Neural progenitor cell (in vitro differentiated cells): ENCODE measurements around the gene PARN.

Experiments
- EZH2 ChIP-seq: fragments of 200-600 bp; sonication (generic); IDR thresholded peaks from 2 replicates; pipeline ENCODE4 v1.6.1; 2017; ENCODE audit warnings: antibody characterized with exemption, mild to moderate bottlenecking, moderate library complexity
- EZH2phosphoT487 ChIP-seq: fragments of 200-600 bp; sonication (generic); IDR thresholded peaks from 2 replicates; pipeline ENCODE4 v1.6.1; 2017; ENCODE audit warnings: antibody characterized with exemption
- TF ChIP-seq, protein P1 (sequence below): fragments of 200-600 bp; sonication (generic); IDR thresholded peaks from 2 replicates; pipeline ENCODE4 v1.5.1; 2017; ENCODE audit warnings: antibody characterized with exemption, mild to moderate bottlenecking

- TF ChIP-seq EZH2 (no peak), EZH2phosphoT487 (no peak)
- TF ChIP-seq, protein P1, sequence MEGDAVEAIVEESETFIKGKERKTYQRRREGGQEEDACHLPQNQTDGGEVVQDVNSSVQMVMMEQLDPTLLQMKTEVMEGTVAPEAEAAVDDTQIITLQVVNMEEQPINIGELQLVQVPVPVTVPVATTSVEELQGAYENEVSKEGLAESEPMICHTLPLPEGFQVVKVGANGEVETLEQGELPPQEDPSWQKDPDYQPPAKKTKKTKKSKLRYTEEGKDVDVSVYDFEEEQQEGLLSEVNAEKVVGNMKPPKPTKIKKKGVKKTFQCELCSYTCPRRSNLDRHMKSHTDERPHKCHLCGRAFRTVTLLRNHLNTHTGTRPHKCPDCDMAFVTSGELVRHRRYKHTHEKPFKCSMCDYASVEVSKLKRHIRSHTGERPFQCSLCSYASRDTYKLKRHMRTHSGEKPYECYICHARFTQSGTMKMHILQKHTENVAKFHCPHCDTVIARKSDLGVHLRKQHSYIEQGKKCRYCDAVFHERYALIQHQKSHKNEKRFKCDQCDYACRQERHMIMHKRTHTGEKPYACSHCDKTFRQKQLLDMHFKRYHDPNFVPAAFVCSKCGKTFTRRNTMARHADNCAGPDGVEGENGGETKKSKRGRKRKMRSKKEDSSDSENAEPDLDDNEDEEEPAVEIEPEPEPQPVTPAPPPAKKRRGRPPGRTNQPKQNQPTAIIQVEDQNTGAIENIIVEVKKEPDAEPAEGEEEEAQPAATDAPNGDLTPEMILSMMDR: peak; percentile 86
Observed at GRCh38 chr16:14529010-14529669, 100.9 kb downstream of the PARN start.
